HepG2 (cell line): Measurements from ENCODE around the gene CD53. TPM values are rescaled to one million over a fixed set of nuclear protein-coding genes. Genes with fewer than 3 reads are reported as not detected.

Source experiments
- ATAC-seq: fragments of 200-7000 bp; cut with Tn5 transposase; 3 replicates; pipeline ENCODE4 v1.9.1; 2020; ENCODE audit warnings: mild to moderate bottlenecking, moderate library complexity
- BruUV-seq: library from RNA; stranded (reverse); fragments of 400-500 nt; replicated peaks from 2 replicates; lab custom pipeline; 2021; lab: Mats Ljungman, UMichigan
- CTCF ChIA-PET: fragments of 300-600 bp; formaldehyde crosslinking; extraction: SDS; loops from one replicate; lab custom pipeline; 2021; ENCODE audit warnings: low total read pairs, inconsistent platforms, low intra/inter-chr PET ratio; lab: Yijun Ruan, JAX
- POLR2A ChIA-PET: fragments of 350-600 bp; sonication (Branson Sonifier 250); formaldehyde crosslinking; loops from one replicate; lab custom pipeline; 2020; ENCODE audit warnings: antibody characterized with exemption, inconsistent platforms; lab: Yijun Ruan, JAX
- DNase-seq: peaks from one replicate; pipeline ENCODE4 v3.0.0-alpha.2; 2015; ENCODE audit warnings: low spot score
- FAIRE-seq: peaks from 3 replicates; lab custom pipeline; 2011; peaks lifted over from hg19 to GRCh38; lab: Jason Lieb, UNC
- H2AFZ ChIP-seq: one replicate; pipeline ENCODE4 v1.6.1; 2011; ENCODE audit warnings: low read length, inconsistent platforms
- H3K27ac ChIP-seq: fragments of 300-600 bp; 3 replicates; pipeline ENCODE4 v1.8.0; 2011; ENCODE audit warnings: mixed run types, mild to moderate bottlenecking, mixed read lengths, low read length, inconsistent platforms; ENCODE audit not compliant: insufficient read depth; ENCODE audit errors: extremely low read length
- H3K27me3 ChIP-seq, 2 experiments: fragments of 200-600 bp in 1 of 2; 2 replicates in 1 of 2; 3 replicates in 1 of 2; pipeline versions ENCODE4 v1.6.0 to v1.8.0; 2011; ENCODE audit warnings: low read length in 2 of 2, mild to moderate bottlenecking in 2 of 2, moderate library complexity in 2 of 2, inconsistent platforms in 1 of 2; ENCODE audit not compliant: insufficient read depth in 2 of 2, control insufficient read depth in 1 of 2
- H3K36me3 ChIP-seq, 2 experiments: fragments of 200-600 bp in 1 of 2; replicated peaks in 1 of 2; 2 replicates in 1 of 2; 3 replicates in 1 of 2; pipeline versions ENCODE4 v1.5.1 to v1.8.0; 2011; ENCODE audit warnings: low read length in 2 of 2, inconsistent platforms in 1 of 2; ENCODE audit not compliant: insufficient read depth in 2 of 2, control insufficient read depth in 1 of 2
- H3K4me1 ChIP-seq: 2 replicates; pipeline ENCODE4 v1.5.1; 2012; ENCODE audit warnings: low read length, inconsistent platforms; ENCODE audit not compliant: insufficient read depth
- H3K4me2 ChIP-seq: 2 replicates; pipeline ENCODE4 v1.6.0; 2011; ENCODE audit warnings: low read depth, low read length, inconsistent platforms
- H3K4me3 ChIP-seq, 3 experiments: fragments of 200-600 bp in 1 of 3; sonication (generic), shearing (Covaris generic) in 1 of 3; replicated peaks in 1 of 3; 2 replicates each; pipeline ENCODE4 v1.5.1; 2011 to 2016; ENCODE audit warnings: low read length in 3 of 3, inconsistent platforms in 2 of 3, low read depth in 2 of 3, mild to moderate bottlenecking in 2 of 3, control low read depth in 1 of 3, mixed read lengths in 1 of 3; ENCODE audit not compliant: insufficient read depth in 1 of 3
- H3K79me2 ChIP-seq: one replicate; pipeline ENCODE4 v1.6.1; 2011; ENCODE audit warnings: low read length, inconsistent platforms; ENCODE audit not compliant: insufficient read depth
- H3K9ac ChIP-seq: 2 replicates; pipeline ENCODE4 v1.6.0; 2011; ENCODE audit warnings: mild to moderate bottlenecking, low read depth, low read length, inconsistent platforms; ENCODE audit not compliant: insufficient read depth
- H3K9me3 ChIP-seq: 2 replicates; pipeline ENCODE4 v1.5.1; 2012; ENCODE audit warnings: mild to moderate bottlenecking, low read length
- H4K20me1 ChIP-seq: 2 replicates; pipeline ENCODE4 v1.6.0; 2011; ENCODE audit warnings: inconsistent platforms, mild to moderate bottlenecking, low read length, moderate library complexity; ENCODE audit not compliant: insufficient read depth
- GTF3A ChIP-seq: sonication (generic); formaldehyde crosslinking; conservative IDR thresholded peaks from 2 replicates; pipeline ENCODE4 v1.4.0; 2020; ENCODE audit warnings: mild to moderate bottlenecking, missing genetic modification reagents
- MXD4 ChIP-seq: IDR thresholded peaks from 2 replicates; pipeline ENCODE4 v1.6.1; 2016; ENCODE audit warnings: mild to moderate bottlenecking, missing biosample characterization, missing genetic modification reagents
- SP5 ChIP-seq: IDR thresholded peaks from 2 replicates; pipeline ENCODE4 v1.6.1; 2016; ENCODE audit warnings: low read depth, borderline replicate concordance
- SRSF9 ChIP-seq: fragments of 200-400 bp; formaldehyde crosslinking; IDR thresholded peaks from 2 replicates; pipeline ENCODE4 v1.6.1; 2018; ENCODE audit warnings: borderline replicate concordance, mild to moderate bottlenecking, low read depth, low read length; ENCODE audit not compliant: insufficient read depth, poor library complexity, severe bottlenecking
- ZFP1 ChIP-seq: IDR thresholded peaks from 2 replicates; pipeline ENCODE4 v1.6.1; 2016
- ZNF530 ChIP-seq: sonication (generic); formaldehyde crosslinking; IDR thresholded peaks from 2 replicates; pipeline ENCODE4 v1.5.0; 2020; ENCODE audit warnings: low read depth, mild to moderate bottlenecking, missing genetic modification reagents
- ZNF546 ChIP-seq: sonication (generic); formaldehyde crosslinking; conservative IDR thresholded peaks from 2 replicates; pipeline ENCODE4 v1.8.1; 2023; ENCODE audit warnings: mild to moderate bottlenecking, missing genetic modification reagents
- WGBS: methylation state at CpG from one replicate; pipeline ENCODE4 v1.1.6; 2017; ENCODE audit warnings: low lambda C conversion rate; 5-methylcytosine and 5-hydroxymethylcytosine counted together
- in situ Hi-C: cut with HindIII; loops from 2 replicates; pipeline ENCODE4 v1.10.0; 2017; ENCODE audit warnings: low pct_unique_long_range_greater_than_20kb; ENCODE audit not compliant: extremely low pct_ligation_motif_present
- intact Hi-C: fragments of 100-400 bp; cut with micrococcal nuclease; formaldehyde crosslinking; loops from one replicate; pipeline ENCODE4 v1.10.0; 2022; ENCODE audit not compliant: unreplicated experiment
- polyA plus RNA-seq, 8 experiments: library from polyadenylated mRNA; depleted of rRNA in 3 of 8; stranded (reverse) in 7 of 8; unstranded in 1 of 8; fragments of >200 nt; fragmentation: Illumina TruSeq in 4 of 8; extraction: Trizol in 4 of 8; gene quantifications; 2 replicates each; pipeline versions ENCODE4 v1.2.1 to v1.2.3, GENCODE V29; 2011 to 2016; ENCODE audit warnings: low read depth in 4 of 8, missing spikeins in 1 of 8, mixed read lengths in 1 of 8; ENCODE audit not compliant: insufficient read depth in 1 of 8
- total RNA-seq, 5 experiments: library from RNA; depleted of rRNA; stranded (reverse); fragments of >200 nt; fragmentation: Illumina TruSeq; extraction: Trizol; gene quantifications; 2 replicates each; pipeline ENCODE4 v1.2.3, GENCODE V29; 2016; ENCODE audit warnings: low read depth in 1 of 5
- TF ChIP-seq, protein P1 (sequence below): sonication (generic); formaldehyde crosslinking; IDR thresholded peaks from 2 replicates; pipeline ENCODE4 v1.4.0; 2020; ENCODE audit warnings: mild to moderate bottlenecking, missing genetic modification reagents
- TF ChIP-seq, protein P2 (sequence below): sonication (generic); formaldehyde crosslinking; IDR thresholded peaks from 2 replicates; pipeline ENCODE4 v1.8.0; 2022; ENCODE audit warnings: low read depth, missing genetic modification reagents
- TF ChIP-seq, protein P3 (sequence below): sonication (generic); formaldehyde crosslinking; IDR thresholded peaks from 2 replicates; pipeline ENCODE4 v1.8.1; 2023; ENCODE audit warnings: mild to moderate bottlenecking, missing genetic modification reagents, borderline replicate concordance

The CD53 gene
- total and polyA plus RNA-seq, 2 of the 13 experiments (the other 11 are each of a cell fraction or from before 2014, with no cell fraction given) = not detected

DNA sequence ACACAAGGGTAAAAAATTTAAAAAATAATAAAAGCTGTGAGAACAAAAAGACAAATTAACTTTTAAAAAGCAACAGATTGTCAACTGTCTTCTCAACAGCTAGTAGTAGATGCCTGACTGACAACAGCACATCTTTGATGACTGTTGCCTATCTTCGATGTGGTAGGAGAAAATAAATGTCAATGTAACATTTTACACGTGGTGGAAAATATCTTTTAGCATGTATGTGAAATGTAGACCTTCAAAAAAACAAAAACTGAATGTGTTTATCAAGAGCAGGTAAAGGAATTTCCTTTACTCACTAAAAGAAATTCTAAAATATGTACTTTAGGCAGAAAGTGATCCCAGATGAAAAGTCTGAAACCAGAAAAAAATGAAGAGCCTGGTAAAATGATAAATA is 42.9 kb downstream of the CD53 start:
- 4% methylated on average over 2 of the region's 2 CpGs for WGBS
- intact Hi-C loops (no loop called here), in situ Hi-C loops (no loop called here)
- H3K9me3 ChIP-seq = no peaks in the 10 kb centered on the region
- TF ChIP-seq, protein P1, sequence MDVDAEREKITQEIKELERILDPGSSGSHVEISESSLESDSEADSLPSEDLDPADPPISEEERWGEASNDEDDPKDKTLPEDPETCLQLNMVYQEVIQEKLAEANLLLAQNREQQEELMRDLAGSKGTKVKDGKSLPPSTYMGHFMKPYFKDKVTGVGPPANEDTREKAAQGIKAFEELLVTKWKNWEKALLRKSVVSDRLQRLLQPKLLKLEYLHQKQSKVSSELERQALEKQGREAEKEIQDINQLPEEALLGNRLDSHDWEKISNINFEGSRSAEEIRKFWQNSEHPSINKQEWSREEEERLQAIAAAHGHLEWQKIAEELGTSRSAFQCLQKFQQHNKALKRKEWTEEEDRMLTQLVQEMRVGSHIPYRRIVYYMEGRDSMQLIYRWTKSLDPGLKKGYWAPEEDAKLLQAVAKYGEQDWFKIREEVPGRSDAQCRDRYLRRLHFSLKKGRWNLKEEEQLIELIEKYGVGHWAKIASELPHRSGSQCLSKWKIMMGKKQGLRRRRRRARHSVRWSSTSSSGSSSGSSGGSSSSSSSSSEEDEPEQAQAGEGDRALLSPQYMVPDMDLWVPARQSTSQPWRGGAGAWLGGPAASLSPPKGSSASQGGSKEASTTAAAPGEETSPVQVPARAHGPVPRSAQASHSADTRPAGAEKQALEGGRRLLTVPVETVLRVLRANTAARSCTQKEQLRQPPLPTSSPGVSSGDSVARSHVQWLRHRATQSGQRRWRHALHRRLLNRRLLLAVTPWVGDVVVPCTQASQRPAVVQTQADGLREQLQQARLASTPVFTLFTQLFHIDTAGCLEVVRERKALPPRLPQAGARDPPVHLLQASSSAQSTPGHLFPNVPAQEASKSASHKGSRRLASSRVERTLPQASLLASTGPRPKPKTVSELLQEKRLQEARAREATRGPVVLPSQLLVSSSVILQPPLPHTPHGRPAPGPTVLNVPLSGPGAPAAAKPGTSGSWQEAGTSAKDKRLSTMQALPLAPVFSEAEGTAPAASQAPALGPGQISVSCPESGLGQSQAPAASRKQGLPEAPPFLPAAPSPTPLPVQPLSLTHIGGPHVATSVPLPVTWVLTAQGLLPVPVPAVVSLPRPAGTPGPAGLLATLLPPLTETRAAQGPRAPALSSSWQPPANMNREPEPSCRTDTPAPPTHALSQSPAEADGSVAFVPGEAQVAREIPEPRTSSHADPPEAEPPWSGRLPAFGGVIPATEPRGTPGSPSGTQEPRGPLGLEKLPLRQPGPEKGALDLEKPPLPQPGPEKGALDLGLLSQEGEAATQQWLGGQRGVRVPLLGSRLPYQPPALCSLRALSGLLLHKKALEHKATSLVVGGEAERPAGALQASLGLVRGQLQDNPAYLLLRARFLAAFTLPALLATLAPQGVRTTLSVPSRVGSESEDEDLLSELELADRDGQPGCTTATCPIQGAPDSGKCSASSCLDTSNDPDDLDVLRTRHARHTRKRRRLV (CRISPR knock-in tag) = no peak
- TF ChIP-seq MXD4 = no peak
- TF ChIP-seq ZFP1 (CRISPR knock-in tag) = no peak
- no peak for TF ChIP-seq SRSF9
- TF ChIP-seq SP5 (CRISPR knock-in tag) = no peak
- TF ChIP-seq, protein P2, sequence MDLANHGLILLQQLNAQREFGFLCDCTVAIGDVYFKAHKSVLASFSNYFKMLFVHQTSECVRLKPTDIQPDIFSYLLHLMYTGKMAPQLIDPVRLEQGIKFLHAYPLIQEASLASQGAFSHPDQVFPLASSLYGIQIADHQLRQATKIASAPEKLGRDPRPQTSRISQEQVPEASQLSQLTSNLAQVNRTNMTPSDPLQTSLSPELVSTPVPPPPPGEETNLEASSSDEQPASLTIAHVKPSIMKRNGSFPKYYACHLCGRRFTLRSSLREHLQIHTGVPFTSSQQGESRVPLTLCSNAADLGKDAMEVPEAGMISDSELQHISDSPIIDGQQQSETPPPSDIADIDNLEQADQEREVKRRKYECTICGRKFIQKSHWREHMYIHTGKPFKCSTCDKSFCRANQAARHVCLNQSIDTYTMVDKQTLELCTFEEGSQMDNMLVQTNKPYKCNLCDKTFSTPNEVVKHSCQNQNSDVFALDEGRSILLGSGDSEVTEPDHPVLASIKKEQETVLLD = no peak
- no peak for TF ChIP-seq ZNF530 (CRISPR knock-in tag)
- TF ChIP-seq, protein P3, sequence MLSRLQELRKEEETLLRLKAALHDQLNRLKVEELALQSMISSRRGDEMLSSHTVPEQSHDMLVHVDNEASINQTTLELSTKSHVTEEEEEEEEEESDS (CRISPR knock-in tag) = no peak
- no peak for TF ChIP-seq GTF3A (CRISPR knock-in tag)
- no peak for TF ChIP-seq ZNF546 (CRISPR knock-in tag)
- H3K9ac ChIP-seq = no peak overlapping the region
- H2AFZ ChIP-seq = no peak overlapping the region
- H4K20me1 ChIP-seq = no peaks in the 10 kb centered on the region
- ATAC-seq = no peak
- no peaks in the 10 kb centered on the region for H3K4me1 ChIP-seq
- H3K79me2 ChIP-seq = no peaks in the 10 kb centered on the region
- no peak for FAIRE-seq
- ChIA-PET CTCF (no interaction called here), POLR2A (no interaction called here)
- H3K36me3 ChIP-seq = no peaks in the 10 kb centered on the region
- no peaks in the 10 kb centered on the region for H3K27me3 ChIP-seq
- H3K27ac ChIP-seq = no peak overlapping the region
- H3K4me3 ChIP-seq = no peak overlapping the region
- DNase-seq = no peak
- H3K4me2 ChIP-seq = no peak overlapping the region
- BruUV-seq = no TSS peak
